Neural crest cell (in vitro differentiated cells): ENCODE measurements around the gene ZBTB20. TPM values are rescaled to one million over a fixed set of nuclear protein-coding genes. Genes with fewer than 3 reads are reported as not detected.

Experiments
- DNase-seq: peaks from one replicate; pipeline ENCODE4 v3.0.0; 2021; ENCODE audit warnings: low read depth, mixed read lengths, low spot score
- H3K27ac Mint-ChIP-seq: one replicate; pipeline ENCODE4 v1.8.0; 2021; ENCODE audit warnings: mild to moderate bottlenecking, mixed read lengths; ENCODE audit not compliant: unreplicated experiment
- H3K27me3 Mint-ChIP-seq: 2 replicates; pipeline ENCODE4 v1.8.0; 2021; ENCODE audit warnings: low read depth, mild to moderate bottlenecking, mixed read lengths
- H3K36me3 Mint-ChIP-seq: 2 replicates; pipeline ENCODE4 v1.8.0; 2021; ENCODE audit warnings: low read depth, mild to moderate bottlenecking, mixed read lengths
- H3K4me1 Mint-ChIP-seq: 2 replicates; pipeline ENCODE4 v1.8.0; 2021; ENCODE audit warnings: mixed read lengths
- H3K4me3 Mint-ChIP-seq: one replicate; pipeline ENCODE4 v1.8.0; 2021; ENCODE audit warnings: mild to moderate bottlenecking, mixed read lengths
- H3K9me3 Mint-ChIP-seq: 2 replicates; pipeline ENCODE4 v1.8.0; 2021; ENCODE audit warnings: mixed read lengths
- CTCF ChIP-seq: fragments of 200-600 bp; sonication (generic); conservative IDR thresholded peaks from 2 replicates; pipeline ENCODE4 v1.5.0; 2021; ENCODE audit warnings: antibody characterized with exemption, mild to moderate bottlenecking
- total RNA-seq: library from RNA; stranded (reverse); gene quantifications from 2 replicates; pipeline ENCODE4 v1.2.1, GENCODE V29; 2021

The ZBTB20 gene
- total RNA-seq, 1 donor from 2014 or later, result 12.4 TPM

GRCh38 chr3:114877378-114878113, 269.5 kb downstream of the ZBTB20 start:
- Mint-ChIP-seq H3K36me3 (no peaks in the 10 kb centered on the region), H3K27me3 (no peaks in the 10 kb centered on the region), H3K27ac (no peak overlapping the region), H3K4me1 (peaks cover 46% of the 10 kb centered on the region), H3K9me3 (no peaks in the 10 kb centered on the region), H3K4me3 (no peak overlapping the region)
- no peak for TF ChIP-seq CTCF
- DNase-seq, result no peak

GRCh38 chr3:114874522-114874971, 272.5 kb downstream of the ZBTB20 start:
- H3K36me3 Mint-ChIP-seq, result no peaks in the 10 kb centered on the region
- no peak overlapping the region for H3K27ac Mint-ChIP-seq
- H3K27me3 Mint-ChIP-seq, result no peaks in the 10 kb centered on the region
- no peak for TF ChIP-seq CTCF
- no peaks in the 10 kb centered on the region for H3K9me3 Mint-ChIP-seq
- no peak for DNase-seq
- no peak overlapping the region for H3K4me3 Mint-ChIP-seq
- peaks cover 31% of the 10 kb centered on the region for H3K4me1 Mint-ChIP-seq

DNA sequence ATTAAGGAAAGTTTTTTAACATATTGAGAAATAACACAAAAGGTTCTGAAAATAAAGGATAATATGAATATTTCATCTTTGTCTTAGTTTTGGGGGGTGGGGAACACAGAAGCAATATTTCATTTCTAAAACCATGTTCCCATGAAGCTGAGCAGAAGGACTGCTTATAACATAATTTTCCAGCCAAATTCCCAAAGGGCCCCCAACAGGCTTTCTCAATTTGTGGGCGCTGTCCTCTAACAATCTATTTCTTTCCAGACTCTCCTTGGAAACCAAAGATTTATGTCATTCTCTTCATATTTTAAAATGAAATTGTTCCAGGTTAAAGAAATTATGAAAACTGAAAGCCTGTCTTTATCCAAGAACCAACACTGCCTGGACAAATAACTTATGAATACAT, 273.5 kb downstream of the ZBTB20 start:
- no peak for TF ChIP-seq CTCF
- H3K36me3 Mint-ChIP-seq, result no peaks in the 10 kb centered on the region
- peaks cover 22% of the 10 kb centered on the region for H3K4me1 Mint-ChIP-seq
- DNase-seq, result no peak
- H3K27me3 Mint-ChIP-seq, result no peaks in the 10 kb centered on the region
- no peak overlapping the region for H3K4me3 Mint-ChIP-seq
- H3K9me3 Mint-ChIP-seq, result no peaks in the 10 kb centered on the region
- no peak overlapping the region for H3K27ac Mint-ChIP-seq

- no peak for TF ChIP-seq CTCF
- Mint-ChIP-seq H3K27me3 (no peaks in the 10 kb centered on the region), H3K4me3 (no peak overlapping the region), H3K4me1 (peaks cover 12% of the 10 kb centered on the region), H3K9me3 (no peaks in the 10 kb centered on the region), H3K27ac (no peak overlapping the region), H3K36me3 (no peaks in the 10 kb centered on the region)
- DNase-seq, result no peak
Measured at GRCh38 chr3:114872588-114872987, 274.5 kb downstream of the ZBTB20 start.

- Mint-ChIP-seq H3K27me3 (no peaks in the 10 kb centered on the region), H3K27ac (no peak overlapping the region), H3K9me3 (no peaks in the 10 kb centered on the region), H3K4me3 (no peak overlapping the region), H3K36me3 (no peaks in the 10 kb centered on the region), H3K4me1 (peaks cover 7% of the 10 kb centered on the region)
- TF ChIP-seq CTCF, result no peak
- no peak for DNase-seq
Measured at GRCh38 chr3:114872050-114872449, 275.0 kb downstream of the ZBTB20 start.
